ENCODE measurements around the gene ALX4. TPM values are rescaled to one million over a fixed set of nuclear protein-coding genes. Genes with fewer than 3 reads are reported as not detected.

ALX4 gene
- total and polyA plus RNA-seq, 7 donors = 0.04 to 0.23 (median 0.14) TPM; not detected in 1

- WGBS, 3 donors = 60 to 86% (median 82%) methylated on average over 5 of the region's 5 CpGs
- no peak for TF ChIP-seq CTCF (IDR thresholded peaks at IDR 0.05)
- Histone ChIP-seq H3K36me3 (ENCODE audit: insufficient read depth in 1 of 2, low read depth in 1 of 2) (no peaks in the 10 kb centered on the region), H3K9me3 (no peaks in the 10 kb centered on the region), H3K27ac (no peak overlapping the region), H3K4me3 (no peak overlapping the region), H3K4me1 (no peaks in the 10 kb centered on the region), H3K27me3 (ENCODE audit: insufficient read depth in 3 of 3, low read length in 2 of 3) (peaks cover 0 to 37% (median 4%) of the 10 kb centered on the region in 3 donors)
- intact Hi-C loops (cut with DNase I) = no loop called here
- no peak for DNase-seq
- no peak for ATAC-seq
These were observed 46.4 kb upstream of the ALX4 start for GRCh38 chr11:44356351-44356750.

GRCh38 chr11:44351898-44352498 is 42.1 kb upstream of the ALX4 start:
- intact Hi-C loops (cut with DNase I) = no loop called here

GRCh38 chr11:44351006-44351660 is 41.2 kb upstream of the ALX4 start:
- DNase-seq (no peak), ATAC-seq (no peak)
- Histone ChIP-seq H3K4me1 (no peaks in the 10 kb centered on the region), H3K9me3 (no peaks in the 10 kb centered on the region), H3K4me3 (no peak overlapping the region), H3K27me3 (ENCODE audit: insufficient read depth in 3 of 3, low read length in 2 of 3) (peaks cover 0 to 10% (median 2%) of the 10 kb centered on the region in 3 donors), H3K27ac (no peak overlapping the region), H3K36me3 (ENCODE audit: insufficient read depth in 1 of 2, low read depth in 1 of 2) (no peaks in the 10 kb centered on the region)
- 81 to 84% (median 83%) methylated on average over 9 of the region's 9 CpGs for WGBS, 3 donors
- no peak for TF ChIP-seq CTCF (IDR thresholded peaks at IDR 0.05)
- intact Hi-C loops (cut with DNase I) = no loop called here

More at GRCh38 chr11:44351898-44352498, 42.1 kb upstream of the ALX4 start:
- Histone ChIP-seq H3K36me3 (ENCODE audit: insufficient read depth in 1 of 2, low read depth in 1 of 2) (no peaks in the 10 kb centered on the region), H3K27me3 (ENCODE audit: insufficient read depth in 3 of 3, low read length in 2 of 3) (peaks cover 0 to 6% (median 0%) of the 10 kb centered on the region in 3 donors), H3K27ac (no peak overlapping the region), H3K4me3 (no peak overlapping the region), H3K4me1 (no peaks in the 10 kb centered on the region), H3K9me3 (no peaks in the 10 kb centered on the region)
- no peak for TF ChIP-seq CTCF (IDR thresholded peaks at IDR 0.05)
- 64 to 67% (median 66%) methylated on average over 7 of the region's 7 CpGs for WGBS, 3 donors
- DNase-seq (no peak), ATAC-seq (no peak)

- Histone ChIP-seq H3K9me3 (no peaks in the 10 kb centered on the region), H3K36me3 (ENCODE audit: insufficient read depth in 1 of 2, low read depth in 1 of 2) (no peaks in the 10 kb centered on the region), H3K27me3 (ENCODE audit: insufficient read depth in 3 of 3, low read length in 2 of 3) (peaks cover 0 to 10% (median 4%) of the 10 kb centered on the region in 3 donors), H3K4me3 (no peak overlapping the region), H3K27ac (no peak overlapping the region), H3K4me1 (no peaks in the 10 kb centered on the region)
- no peak for TF ChIP-seq CTCF (IDR thresholded peaks at IDR 0.05)
- intact Hi-C loops (cut with DNase I) = no loop called here
- WGBS, 3 donors = 79 to 86% (median 85%) methylated on average over 3 of the region's 3 CpGs
- DNase-seq (no peak), ATAC-seq (no peak)
These were observed 39.4 kb upstream of the ALX4 start for GRCh38 chr11:44349328-44349727.
